Iris pigment epithelial cell (primary cell): Measurements from ENCODE around the gene DAG1.

ENCODE experiments used
- DNase-seq: peaks from one replicate; pipeline ENCODE4 v3.0.0-alpha.2; 2011; ENCODE audit warnings: low read depth

The DAG1 gene

GRCh38 chr3:49554633-49555265 lies 84.7 kb downstream of the DAG1 start:
- DNase-seq = peak; percentile 9

- DNase-seq = no peak
Measured at GRCh38 chr3:49556500-49557275, 86.6 kb downstream of the DAG1 start.

GRCh38 chr3:49563040-49563578 lies 93.0 kb downstream of the DAG1 start:
- no peak for DNase-seq

DNA sequence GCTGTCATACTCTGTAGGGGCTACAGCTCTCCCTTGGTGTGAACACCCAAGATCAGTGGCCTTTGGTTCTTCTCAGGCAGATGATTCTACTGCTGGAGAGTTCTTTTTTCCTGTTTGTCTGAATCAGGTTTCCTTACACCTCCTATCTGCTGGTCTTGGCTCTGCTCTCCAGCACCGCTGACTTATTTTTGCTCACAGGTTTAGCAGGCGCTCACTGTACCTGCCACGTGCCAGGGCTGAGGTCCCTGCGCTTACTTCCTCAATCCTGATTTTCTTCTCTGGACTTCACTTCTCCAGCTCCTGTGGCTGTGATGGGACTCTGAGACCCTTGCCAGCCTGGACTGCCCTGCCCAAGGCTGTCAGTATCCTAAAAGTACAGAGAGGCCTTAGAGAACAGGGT lies 93.7 kb downstream of the DAG1 start:
- DNase-seq = no peak

DNA sequence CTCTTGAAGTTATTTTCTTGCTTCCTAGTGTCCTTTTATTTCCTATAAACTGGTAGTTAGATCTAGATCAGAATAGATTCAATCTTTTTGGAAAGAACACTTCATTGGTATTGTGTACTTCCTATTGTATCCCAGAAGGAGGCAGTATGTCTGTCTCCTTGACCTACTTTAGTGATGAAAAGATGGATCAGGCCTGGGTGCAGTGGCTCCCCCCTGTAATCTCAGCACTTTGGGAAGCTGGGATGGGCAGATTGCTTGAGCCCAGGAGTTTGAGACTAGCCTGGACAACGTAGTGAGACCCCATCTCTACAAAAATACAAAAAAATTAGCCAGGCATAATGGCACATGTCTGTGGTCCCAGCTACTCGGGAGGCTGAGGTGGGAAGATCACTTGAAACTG lies 96.2 kb downstream of the DAG1 start:
- no peak for DNase-seq

DNA sequence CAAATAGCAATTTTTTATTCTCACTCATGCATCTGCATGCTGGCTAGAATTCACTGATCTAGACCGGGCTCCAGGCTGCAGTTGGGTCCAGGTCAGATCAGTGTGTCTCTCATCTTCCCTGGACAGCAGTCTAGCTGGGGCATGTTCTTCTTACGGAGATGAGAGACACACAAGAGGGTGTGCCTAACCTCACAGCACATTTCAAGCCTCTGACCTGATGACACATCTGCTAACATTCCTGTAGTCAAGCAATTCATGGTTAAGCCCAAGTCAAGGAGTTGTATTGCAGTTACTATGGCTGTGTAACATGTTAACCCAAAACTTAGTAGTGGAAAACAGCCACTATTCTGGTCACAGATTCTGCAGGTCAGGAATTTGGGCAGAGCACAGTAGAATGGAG lies 97.3 kb downstream of the DAG1 start:
- no peak for DNase-seq

DNA sequence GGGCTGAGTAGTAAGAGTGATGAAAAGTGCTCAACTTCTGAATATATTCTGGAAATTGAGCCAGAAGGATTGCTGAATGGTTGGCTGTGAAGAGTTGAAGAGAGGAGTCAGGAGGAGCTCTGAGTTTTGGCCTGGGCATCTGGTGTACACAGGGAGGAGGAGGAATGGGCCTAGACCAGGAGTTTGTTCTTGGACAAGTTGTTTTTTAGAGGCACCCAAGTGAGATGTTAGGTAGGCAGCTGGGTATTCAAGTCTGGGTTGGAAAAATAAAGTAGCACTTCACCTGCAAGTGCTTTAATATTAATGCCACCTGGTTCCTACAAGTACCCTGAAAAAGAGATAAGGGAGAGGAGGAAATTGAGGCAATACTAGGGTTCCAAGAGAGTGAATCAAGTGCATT lies 98.9 kb downstream of the DAG1 start:
- DNase-seq = no peak

- DNase-seq = no peak
Measured at GRCh38 chr3:49570028-49570654, 100.1 kb downstream of the DAG1 start.

GRCh38 chr3:49582177-49582576 lies 112.1 kb downstream of the DAG1 start:
- DNase-seq = no peak
